ENCODE measurements around the gene FBXO40. TPM values are rescaled to one million over a fixed set of nuclear protein-coding genes. Genes with fewer than 3 reads are reported as not detected.

The FBXO40 gene
- total and polyA plus RNA-seq, 9 of the 15 experiments (the other 6 are each of a cell fraction or from before 2014, with no cell fraction given): 0.01 to 0.05 (median 0.04) TPM; not detected in 3

DNA sequence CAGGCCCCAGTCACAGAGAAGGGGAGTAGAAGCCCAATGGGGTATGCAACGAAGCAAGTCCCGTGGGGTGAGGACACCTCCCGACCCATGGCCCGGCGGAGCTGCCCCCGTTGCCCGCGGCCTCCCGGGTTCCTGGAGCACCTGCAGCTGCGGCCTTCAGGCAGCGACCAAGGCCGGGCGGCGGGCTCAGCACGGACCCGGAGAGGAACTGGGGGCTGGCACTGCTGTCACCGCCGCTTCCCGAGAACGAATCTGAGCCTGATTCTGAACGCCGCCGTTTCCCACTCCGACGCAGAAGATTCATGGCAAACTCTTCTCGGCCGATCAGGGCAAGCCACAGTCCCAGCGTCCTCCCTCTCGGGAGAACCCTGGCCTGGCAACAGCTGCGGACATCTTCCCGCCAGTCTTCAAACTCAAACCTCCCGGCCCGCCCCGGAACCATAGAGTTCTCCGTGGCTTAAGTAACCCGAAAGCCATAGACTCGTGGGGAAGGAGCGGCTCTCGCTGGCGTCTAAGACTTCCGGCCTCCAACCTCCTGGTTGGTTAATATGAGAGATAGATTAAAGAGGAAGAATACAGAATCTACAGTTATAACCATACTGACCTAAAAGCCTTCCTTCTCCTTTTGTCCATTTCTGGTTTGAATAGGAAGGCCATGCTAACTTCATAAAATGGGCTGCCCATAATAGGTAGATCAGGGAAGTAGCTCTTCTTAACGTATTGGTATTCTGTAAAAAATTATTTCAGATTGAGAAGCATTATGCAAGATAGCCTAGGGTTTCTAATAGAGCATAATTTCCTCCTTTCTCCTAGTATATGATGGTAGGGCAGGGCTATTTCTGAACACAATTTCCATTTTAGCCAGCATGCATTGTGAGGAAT, 47.4 kb upstream of the FBXO40 start, which contains the start of gene POLQ (continued):
- TF ChIP-seq, protein P1, sequence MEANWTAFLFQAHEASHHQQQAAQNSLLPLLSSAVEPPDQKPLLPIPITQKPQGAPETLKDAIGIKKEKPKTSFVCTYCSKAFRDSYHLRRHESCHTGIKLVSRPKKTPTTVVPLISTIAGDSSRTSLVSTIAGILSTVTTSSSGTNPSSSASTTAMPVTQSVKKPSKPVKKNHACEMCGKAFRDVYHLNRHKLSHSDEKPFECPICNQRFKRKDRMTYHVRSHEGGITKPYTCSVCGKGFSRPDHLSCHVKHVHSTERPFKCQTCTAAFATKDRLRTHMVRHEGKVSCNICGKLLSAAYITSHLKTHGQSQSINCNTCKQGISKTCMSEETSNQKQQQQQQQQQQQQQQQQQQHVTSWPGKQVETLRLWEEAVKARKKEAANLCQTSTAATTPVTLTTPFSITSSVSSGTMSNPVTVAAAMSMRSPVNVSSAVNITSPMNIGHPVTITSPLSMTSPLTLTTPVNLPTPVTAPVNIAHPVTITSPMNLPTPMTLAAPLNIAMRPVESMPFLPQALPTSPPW (CRISPR knock-in tag; IDR thresholded peaks at IDR 0.05): no peak
- TF ChIP-seq ZNF76 (CRISPR knock-in tag; IDR thresholded peaks at IDR 0.05; ENCODE audit: borderline replicate concordance) (no peak), LCOR (CRISPR knock-in tag; IDR thresholded peaks at IDR 0.05) (no peak), ARHGAP35 (IDR thresholded peaks at IDR 0.05; ENCODE audit: partially characterized antibody) (no peak), EP300 (IDR thresholded peaks at IDR 0.05; ENCODE audit: low read length) (peak; percentile 28; the same call in 1 of the 2 replicates), L3MBTL2 (IDR thresholded peaks at IDR 0.05) (peak; percentile 36; the same call in 1 of the 2 replicates), KAT7 (CRISPR knock-in tag; IDR thresholded peaks at IDR 0.05; ENCODE audit: borderline replicate concordance) (no peak; the same call in 1 of the 2 replicates), SIN3B (IDR thresholded peaks at IDR 0.05; ENCODE audit: low read depth) (peak; percentile 59; the same call in 1 of the 2 replicates), ASH1L (IDR thresholded peaks at IDR 0.05; ENCODE audit: borderline replicate concordance, low read depth, partially characterized antibody) (peak; percentile 21), NFIX (CRISPR knock-in tag; IDR thresholded peaks at IDR 0.05; ENCODE audit: low read depth) (no peak), EP400 (IDR thresholded peaks at IDR 0.05) (peak; percentile 80), BRF1 (IDR thresholded peaks at IDR 0.05; ENCODE audit: borderline replicate concordance, extremely low read depth, insufficient read length) (no peak), CC2D1A (IDR thresholded peaks at IDR 0.05) (no peak), RFX7 (CRISPR knock-in tag; IDR thresholded peaks at IDR 0.05) (no peak), NCOA1 (IDR thresholded peaks at IDR 0.05; ENCODE audit: low read depth) (no peak), ZNF133 (CRISPR knock-in tag; IDR thresholded peaks at IDR 0.05) (no peak), GATAD2B (IDR thresholded peaks at IDR 0.05; ENCODE audit: borderline replicate concordance) (no peak)
- TF ChIP-seq, protein P2, sequence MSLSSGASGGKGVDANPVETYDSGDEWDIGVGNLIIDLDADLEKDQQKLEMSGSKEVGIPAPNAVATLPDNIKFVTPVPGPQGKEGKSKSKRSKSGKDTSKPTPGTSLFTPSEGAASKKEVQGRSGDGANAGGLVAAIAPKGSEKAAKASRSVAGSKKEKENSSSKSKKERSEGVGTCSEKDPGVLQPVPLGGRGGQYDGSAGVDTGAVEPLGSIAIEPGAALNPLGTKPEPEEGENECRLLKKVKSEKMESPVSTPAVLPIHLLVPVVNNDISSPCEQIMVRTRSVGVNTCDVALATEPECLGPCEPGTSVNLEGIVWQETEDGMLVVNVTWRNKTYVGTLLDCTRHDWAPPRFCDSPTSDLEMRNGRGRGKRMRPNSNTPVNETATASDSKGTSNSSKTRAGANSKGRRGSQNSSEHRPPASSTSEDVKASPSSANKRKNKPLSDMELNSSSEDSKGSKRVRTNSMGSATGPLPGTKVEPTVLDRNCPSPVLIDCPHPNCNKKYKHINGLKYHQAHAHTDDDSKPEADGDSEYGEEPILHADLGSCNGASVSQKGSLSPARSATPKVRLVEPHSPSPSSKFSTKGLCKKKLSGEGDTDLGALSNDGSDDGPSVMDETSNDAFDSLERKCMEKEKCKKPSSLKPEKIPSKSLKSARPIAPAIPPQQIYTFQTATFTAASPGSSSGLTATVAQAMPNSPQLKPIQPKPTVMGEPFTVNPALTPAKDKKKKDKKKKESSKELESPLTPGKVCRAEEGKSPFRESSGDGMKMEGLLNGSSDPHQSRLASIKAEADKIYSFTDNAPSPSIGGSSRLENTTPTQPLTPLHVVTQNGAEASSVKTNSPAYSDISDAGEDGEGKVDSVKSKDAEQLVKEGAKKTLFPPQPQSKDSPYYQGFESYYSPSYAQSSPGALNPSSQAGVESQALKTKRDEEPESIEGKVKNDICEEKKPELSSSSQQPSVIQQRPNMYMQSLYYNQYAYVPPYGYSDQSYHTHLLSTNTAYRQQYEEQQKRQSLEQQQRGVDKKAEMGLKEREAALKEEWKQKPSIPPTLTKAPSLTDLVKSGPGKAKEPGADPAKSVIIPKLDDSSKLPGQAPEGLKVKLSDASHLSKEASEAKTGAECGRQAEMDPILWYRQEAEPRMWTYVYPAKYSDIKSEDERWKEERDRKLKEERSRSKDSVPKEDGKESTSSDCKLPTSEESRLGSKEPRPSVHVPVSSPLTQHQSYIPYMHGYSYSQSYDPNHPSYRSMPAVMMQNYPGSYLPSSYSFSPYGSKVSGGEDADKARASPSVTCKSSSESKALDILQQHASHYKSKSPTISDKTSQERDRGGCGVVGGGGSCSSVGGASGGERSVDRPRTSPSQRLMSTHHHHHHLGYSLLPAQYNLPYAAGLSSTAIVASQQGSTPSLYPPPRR (CRISPR knock-in tag; IDR thresholded peaks at IDR 0.05; ENCODE audit: borderline replicate concordance): no peak
- TF ChIP-seq, protein P3, sequence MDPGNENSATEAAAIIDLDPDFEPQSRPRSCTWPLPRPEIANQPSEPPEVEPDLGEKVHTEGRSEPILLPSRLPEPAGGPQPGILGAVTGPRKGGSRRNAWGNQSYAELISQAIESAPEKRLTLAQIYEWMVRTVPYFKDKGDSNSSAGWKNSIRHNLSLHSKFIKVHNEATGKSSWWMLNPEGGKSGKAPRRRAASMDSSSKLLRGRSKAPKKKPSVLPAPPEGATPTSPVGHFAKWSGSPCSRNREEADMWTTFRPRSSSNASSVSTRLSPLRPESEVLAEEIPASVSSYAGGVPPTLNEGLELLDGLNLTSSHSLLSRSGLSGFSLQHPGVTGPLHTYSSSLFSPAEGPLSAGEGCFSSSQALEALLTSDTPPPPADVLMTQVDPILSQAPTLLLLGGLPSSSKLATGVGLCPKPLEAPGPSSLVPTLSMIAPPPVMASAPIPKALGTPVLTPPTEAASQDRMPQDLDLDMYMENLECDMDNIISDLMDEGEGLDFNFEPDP (CRISPR knock-in tag; IDR thresholded peaks at IDR 0.05): no peak
- TF ChIP-seq, protein P4, sequence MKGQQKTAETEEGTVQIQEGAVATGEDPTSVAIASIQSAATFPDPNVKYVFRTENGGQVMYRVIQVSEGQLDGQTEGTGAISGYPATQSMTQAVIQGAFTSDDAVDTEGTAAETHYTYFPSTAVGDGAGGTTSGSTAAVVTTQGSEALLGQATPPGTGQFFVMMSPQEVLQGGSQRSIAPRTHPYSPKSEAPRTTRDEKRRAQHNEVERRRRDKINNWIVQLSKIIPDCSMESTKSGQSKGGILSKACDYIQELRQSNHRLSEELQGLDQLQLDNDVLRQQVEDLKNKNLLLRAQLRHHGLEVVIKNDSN (CRISPR knock-in tag; IDR thresholded peaks at IDR 0.05): no peak
